T-helper 2 cell (primary cell): ENCODE results near the gene OR2T3.
"Not testable (repeated sequence)": the region's sequence is repeated elsewhere in the genome, so short reads cannot be mapped to it uniquely, and the experiment has no call there.

Source experiments
- DNase-seq, 5 experiments: peaks; one replicate each; pipeline versions ENCODE4 v3.0.0 to v3.0.0-alpha.2; 2012 to 2022

OR2T3 gene

GRCh38 chr1:248475660-248476059 is 2.5 kb downstream of the OR2T3 start:
- DNase-seq, result not testable (repeated sequence)

- DNase-seq, result peak in 2 of 5 experiments; percentile 2 to 76
Measured at GRCh38 chr1:248481686-248482579, 8.8 kb downstream of the OR2T3 start.

GRCh38 chr1:248488289-248488688 is 15.1 kb downstream of the OR2T3 start, which contains the start of gene OR2T5:
TSS of gene OR2T5 (plus strand) at chr1:248488589. CDS start at chr1:248488589, 0 bp downstream.
- DNase-seq, result not testable (repeated sequence)

- DNase-seq, result not testable (repeated sequence)
Measured at GRCh38 chr1:248496661-248497060, 23.5 kb downstream of the OR2T3 start.

- not testable (repeated sequence) for DNase-seq
Measured at GRCh38 chr1:248500305-248501035, 27.3 kb downstream of the OR2T3 start.

GRCh38 chr1:248507773-248508172 is 34.6 kb downstream of the OR2T3 start, which contains the start of gene OR2G6:
TSS of gene OR2G6 (plus strand) at chr1:248508073. CDS start at chr1:248521647, 13,574 bp downstream.
- not testable (repeated sequence) for DNase-seq

GRCh38 chr1:248510217-248510616 is 37.1 kb downstream of the OR2T3 start:
- not testable (repeated sequence) for DNase-seq

GRCh38 chr1:248521856-248522255 is 48.7 kb downstream of the OR2T3 start:
- no peak for DNase-seq
